ENCODE results near the gene MATCAP1.

The MATCAP1 gene

GRCh38 chr16:67206838-67207248 is 23.1 kb upstream of the MATCAP1 start:
- no peak overlapping the region for H3K4me3 ChIP-seq (ENCODE audit: low read length)
- DNase-seq (ENCODE audit: low read depth): peak; percentile 59
- no peak for TF ChIP-seq CTCF (IDR thresholded peaks at IDR 0.05; ENCODE audit: insufficient read depth, low read depth, low read length, missing control alignments)

DNA sequence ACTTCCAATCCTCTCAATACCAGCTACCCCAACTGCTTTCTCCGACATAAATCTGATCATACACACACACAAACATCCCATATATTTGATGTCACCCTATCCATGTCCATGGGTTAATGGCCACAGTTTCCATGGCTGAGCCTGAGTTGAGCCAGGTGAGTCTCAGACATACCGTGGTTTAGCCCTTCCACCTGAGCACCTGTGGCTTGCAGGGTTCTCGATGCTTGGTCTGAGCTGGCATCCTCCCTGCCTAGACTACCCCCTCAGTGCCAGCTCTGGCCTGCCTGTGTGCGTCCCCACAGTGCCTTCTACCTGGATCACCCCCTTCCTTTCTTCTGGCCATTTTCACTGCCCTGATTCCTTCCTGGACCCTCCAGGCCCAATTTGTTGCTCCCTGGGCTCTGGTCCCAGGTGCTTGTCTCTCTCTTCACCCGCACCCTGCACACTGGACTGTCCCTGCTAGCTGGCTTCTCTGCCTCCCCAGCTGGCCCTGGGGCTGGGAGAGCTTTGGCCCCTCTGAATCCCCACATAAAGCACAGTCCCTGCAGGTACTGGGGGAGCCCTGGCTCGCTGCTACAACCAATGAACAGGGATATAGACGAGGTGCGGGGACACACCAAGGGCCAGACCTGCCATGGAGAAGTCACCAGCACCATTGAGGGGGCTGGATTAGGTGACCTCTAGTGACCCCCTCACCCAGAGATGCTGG is 22.5 kb upstream of the MATCAP1 start:
- TF ChIP-seq CTCF (IDR thresholded peaks at IDR 0.05; ENCODE audit: insufficient read depth, low read depth, low read length, missing control alignments): no peak
- no peak for DNase-seq (ENCODE audit: low read depth)
- no peak overlapping the region for H3K4me3 ChIP-seq (ENCODE audit: low read length)

DNA sequence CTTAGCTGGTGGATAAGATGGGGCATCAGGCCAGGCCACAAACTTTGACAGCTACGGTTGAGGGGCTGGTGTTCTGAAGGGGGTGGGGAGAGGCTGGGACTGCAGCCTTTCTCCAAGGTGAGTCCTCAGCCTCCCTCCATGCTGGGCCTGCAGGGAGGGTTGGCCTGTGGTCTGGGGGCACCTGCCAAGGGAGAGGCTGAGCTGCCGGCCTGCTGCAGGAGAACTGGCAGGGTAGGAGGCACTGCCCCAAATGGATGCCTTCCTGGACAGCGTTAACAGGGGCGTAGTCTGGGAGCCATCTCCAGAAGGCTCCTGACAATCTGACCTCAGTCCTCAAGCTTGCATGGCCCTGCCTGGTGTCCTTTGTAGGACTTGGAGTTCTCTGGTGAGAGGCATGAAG is 20.3 kb upstream of the MATCAP1 start:
- no peak for DNase-seq (ENCODE audit: low read depth)
- H3K4me3 ChIP-seq (ENCODE audit: low read length): no peak overlapping the region
- no peak for TF ChIP-seq CTCF (IDR thresholded peaks at IDR 0.05; ENCODE audit: insufficient read depth, low read depth, low read length, missing control alignments)

DNA sequence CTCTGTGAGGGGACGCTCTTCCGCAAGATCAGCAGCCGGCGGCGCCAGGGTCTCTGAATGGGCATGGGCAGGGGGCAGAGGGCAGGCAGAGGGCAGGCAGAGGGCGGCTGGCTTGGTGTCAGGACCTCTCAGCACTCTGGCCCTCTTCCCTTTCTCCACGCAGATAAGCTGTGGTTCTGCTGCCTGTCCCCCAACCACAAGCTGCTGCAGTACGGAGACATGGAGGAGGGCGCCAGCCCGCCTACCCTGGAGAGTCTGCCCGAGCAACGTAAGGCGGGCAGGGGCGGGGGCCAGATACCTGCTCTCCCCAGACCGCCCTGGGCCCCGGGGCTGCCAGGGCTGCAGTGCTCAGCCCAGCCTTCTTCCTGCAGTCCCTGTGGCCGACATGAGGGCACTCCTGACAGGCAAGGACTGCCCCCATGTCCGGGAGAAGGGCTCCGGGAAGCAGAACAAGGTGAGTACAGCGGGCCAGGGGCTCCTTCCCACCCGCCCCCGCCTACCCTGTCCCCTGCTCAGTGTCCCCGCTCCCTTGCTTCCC is 19.3 kb upstream of the MATCAP1 start:
- no peak for DNase-seq (ENCODE audit: low read depth)
- no peak overlapping the region for H3K4me3 ChIP-seq (ENCODE audit: low read length)
- TF ChIP-seq CTCF (IDR thresholded peaks at IDR 0.05; ENCODE audit: insufficient read depth, low read depth, low read length, missing control alignments): no peak

DNA sequence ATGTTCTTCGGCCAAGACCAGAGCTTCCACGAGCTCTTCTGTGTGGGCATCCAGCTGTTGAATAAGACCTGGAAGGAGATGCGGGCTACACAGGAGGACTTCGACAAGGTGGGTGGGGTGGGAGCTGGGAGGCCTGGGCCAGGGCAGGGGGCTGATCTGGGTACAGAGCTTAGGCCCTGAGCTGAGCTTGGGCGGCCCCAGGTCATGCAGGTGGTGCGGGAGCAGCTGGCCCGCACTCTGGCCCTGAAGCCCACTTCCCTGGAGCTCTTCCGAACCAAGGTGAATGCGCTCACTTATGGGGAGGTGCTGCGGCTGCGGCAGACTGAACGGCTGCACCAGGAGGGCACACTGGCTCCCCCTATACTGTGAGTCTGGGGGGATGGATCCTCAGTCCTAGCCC is 18.7 kb upstream of the MATCAP1 start:
- no peak for DNase-seq (ENCODE audit: low read depth)
- no peak for TF ChIP-seq CTCF (IDR thresholded peaks at IDR 0.05; ENCODE audit: insufficient read depth, low read depth, low read length, missing control alignments)
- H3K4me3 ChIP-seq (ENCODE audit: low read length): no peak overlapping the region

- H3K4me3 ChIP-seq (ENCODE audit: low read length): no peak overlapping the region
- DNase-seq (ENCODE audit: low read depth): no peak
- no peak for TF ChIP-seq CTCF (IDR thresholded peaks at IDR 0.05; ENCODE audit: insufficient read depth, low read depth, low read length, missing control alignments)
Measured at GRCh38 chr16:67201411-67202345, 17.9 kb upstream of the MATCAP1 start.

All from epithelial cell of esophagus (primary cell).